Measurements from ENCODE around the gene KIAA1671.
A peak's percentile ranks its signal among the peaks of the same experiment; 100 is the strongest.

KIAA1671 gene

DNA sequence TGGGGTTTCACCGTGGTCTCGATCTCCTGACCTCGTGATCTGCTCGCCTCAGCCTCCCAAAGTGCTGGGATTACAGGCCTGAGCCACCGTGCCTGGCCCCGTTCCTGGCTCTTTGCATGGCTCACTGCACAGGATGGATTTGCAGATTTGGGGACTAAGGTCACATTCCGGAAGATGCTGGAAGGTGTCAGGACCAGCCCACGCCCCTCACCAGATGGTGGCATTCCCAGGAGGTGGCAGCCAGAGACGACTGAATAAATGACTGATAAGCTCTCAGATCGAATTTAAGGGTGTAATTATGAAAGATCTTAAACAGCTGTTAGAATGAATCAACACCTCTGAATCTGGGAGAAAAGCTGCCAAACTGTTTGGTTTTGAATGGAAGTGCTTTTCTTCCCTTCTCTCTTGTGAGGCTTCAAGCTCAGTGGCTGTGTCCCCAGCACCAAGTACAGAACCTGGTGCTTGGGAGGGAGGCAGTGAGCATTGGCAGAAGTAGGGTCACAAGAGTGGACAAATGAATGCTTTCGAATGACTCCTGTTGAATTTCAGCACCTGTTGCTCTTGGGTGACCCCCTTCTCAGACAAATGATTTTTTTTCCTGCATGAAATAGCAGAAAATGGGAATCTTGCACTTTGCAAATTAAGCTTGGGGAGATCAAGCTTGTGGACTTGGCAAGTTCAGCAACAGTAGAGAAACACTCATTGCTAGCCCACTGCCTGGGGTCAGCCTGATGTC lies 69.6 kb downstream of the KIAA1671 start:
- ChIA-PET POLR2A (interaction anchor here (0.6 kb wide), 1 partner anchor 108 kb away, joined by 4 read pairs; no protein-coding TSS in a partner anchor), CTCF (interaction anchor here (1.2 kb wide), 1 partner anchor 10 kb away, joined by 3 read pairs; no protein-coding TSS in a partner anchor)
- WGBS (ENCODE audit: insufficient coverage) = 94% methylated on average over 9 of the region's 11 CpGs
- Histone ChIP-seq H3K4me3 (ENCODE audit: control insufficient read depth in 1 of 7, extremely low read depth in 1 of 7, insufficient read depth in 4 of 7, low read depth in 2 of 7, low read length in 6 of 7) (no peak overlapping the region), H3K36me3 (ENCODE audit: control insufficient read depth in 4 of 4, insufficient read depth in 4 of 4, low read length in 3 of 4) (no peaks in the 10 kb centered on the region), H3K27ac (ENCODE audit: insufficient read depth in 1 of 2, low read depth in 1 of 2, low read length in 2 of 2, poor library complexity in 1 of 2, severe bottlenecking in 2 of 2) (no peak overlapping the region), H3K4me1 (ENCODE audit: control extremely low read depth in 1 of 4, control insufficient read depth in 4 of 4, insufficient read depth in 4 of 4, low read length in 3 of 4) (peaks cover 0 to 11% (median 6%) of the 10 kb centered on the region in 4 experiments), H3K27me3 (replicated peaks in 2 of 5; ENCODE audit: control insufficient read depth in 4 of 5, insufficient read depth in 5 of 5, low read length in 4 of 5) (no peaks in the 10 kb centered on the region), H3K9me3 (ENCODE audit: control extremely low read depth in 1 of 5, control insufficient read depth in 4 of 5, insufficient read depth in 2 of 5, low read depth in 1 of 5, low read length in 4 of 5) (peaks cover 0 to 3% (median 0%) of the 10 kb centered on the region in 5 experiments)
- DNase-seq = no peak

DNA sequence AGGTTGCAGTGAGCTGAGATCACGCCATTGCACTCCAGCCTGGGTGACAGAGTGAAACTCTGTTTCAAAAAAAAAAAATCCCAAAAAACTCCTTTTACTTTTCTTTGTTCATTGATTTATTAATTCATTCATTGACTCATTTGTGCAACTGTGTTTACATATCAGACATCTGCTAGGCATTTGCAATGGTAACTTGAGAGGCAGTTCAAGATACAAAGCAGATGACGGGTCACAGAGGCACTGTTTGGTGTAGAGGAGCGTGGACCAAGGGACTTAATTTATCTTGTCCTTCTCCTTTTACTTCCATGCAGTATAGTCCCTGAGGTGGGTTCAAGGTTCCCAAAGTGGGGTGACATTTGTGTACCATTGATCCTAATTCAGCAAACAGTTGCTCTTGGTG lies 71.4 kb downstream of the KIAA1671 start:
- no peak for DNase-seq
- WGBS (ENCODE audit: insufficient coverage) = 100% methylated on average over 1 of the region's 3 CpGs
- H3K27me3 ChIP-seq (replicated peaks in 2 of 5; ENCODE audit: control insufficient read depth in 4 of 5, insufficient read depth in 5 of 5, low read length in 4 of 5) = no peaks in the 10 kb centered on the region
- ChIA-PET POLR2A (no interaction called here), CTCF (no interaction called here)
- no peaks in the 10 kb centered on the region for H3K36me3 ChIP-seq (ENCODE audit: control insufficient read depth in 4 of 4, insufficient read depth in 4 of 4, low read length in 3 of 4)
- H3K4me1 ChIP-seq (ENCODE audit: control extremely low read depth in 1 of 4, control insufficient read depth in 4 of 4, insufficient read depth in 4 of 4, low read length in 3 of 4) = peaks cover 0 to 11% (median 6%) of the 10 kb centered on the region in 4 experiments
- peaks cover 0 to 3% (median 0%) of the 10 kb centered on the region in 5 experiments for H3K9me3 ChIP-seq (ENCODE audit: control extremely low read depth in 1 of 5, control insufficient read depth in 4 of 5, insufficient read depth in 2 of 5, low read depth in 1 of 5, low read length in 4 of 5)
- H3K27ac ChIP-seq (ENCODE audit: insufficient read depth in 1 of 2, low read depth in 1 of 2, low read length in 2 of 2, poor library complexity in 1 of 2, severe bottlenecking in 2 of 2) = no peak overlapping the region
- no peak overlapping the region for H3K4me3 ChIP-seq (ENCODE audit: control insufficient read depth in 1 of 7, extremely low read depth in 1 of 7, insufficient read depth in 4 of 7, low read depth in 2 of 7, low read length in 6 of 7)

DNA sequence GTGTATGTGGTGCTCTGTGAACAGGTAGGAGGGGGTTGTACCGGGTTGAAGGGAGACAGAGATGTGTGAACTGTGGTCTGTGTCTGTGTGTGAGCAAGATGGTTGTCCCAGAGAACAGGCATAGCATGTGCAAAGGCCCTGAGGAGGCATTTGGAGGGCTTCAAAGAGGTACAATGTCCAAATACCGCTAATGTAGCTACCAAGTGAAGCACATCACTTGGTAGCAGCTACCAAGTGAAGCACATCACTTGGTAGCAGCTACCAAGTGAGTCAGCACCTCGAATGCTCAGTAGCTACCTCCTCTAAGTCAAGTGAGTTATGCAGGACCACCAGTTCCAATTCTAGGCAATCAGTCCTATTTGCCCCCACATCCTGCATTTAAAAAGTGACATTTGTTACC lies 72.4 kb downstream of the KIAA1671 start:
- H3K9me3 ChIP-seq (ENCODE audit: control extremely low read depth in 1 of 5, control insufficient read depth in 4 of 5, insufficient read depth in 2 of 5, low read depth in 1 of 5, low read length in 4 of 5) = no peaks in the 10 kb centered on the region
- H3K27me3 ChIP-seq (replicated peaks in 2 of 5; ENCODE audit: control insufficient read depth in 4 of 5, insufficient read depth in 5 of 5, low read length in 4 of 5) = no peaks in the 10 kb centered on the region
- H3K4me3 ChIP-seq (ENCODE audit: control insufficient read depth in 1 of 7, extremely low read depth in 1 of 7, insufficient read depth in 4 of 7, low read depth in 2 of 7, low read length in 6 of 7) = no peak overlapping the region
- no peaks in the 10 kb centered on the region for H3K36me3 ChIP-seq (ENCODE audit: control insufficient read depth in 4 of 4, insufficient read depth in 4 of 4, low read length in 3 of 4)
- H3K4me1 ChIP-seq (ENCODE audit: control extremely low read depth in 1 of 4, control insufficient read depth in 4 of 4, insufficient read depth in 4 of 4, low read length in 3 of 4) = peaks cover 0 to 11% (median 6%) of the 10 kb centered on the region in 4 experiments
- POLR2A ChIA-PET = no interaction called here
- no peak overlapping the region for H3K27ac ChIP-seq (ENCODE audit: insufficient read depth in 1 of 2, low read depth in 1 of 2, low read length in 2 of 2, poor library complexity in 1 of 2, severe bottlenecking in 2 of 2)
- WGBS (ENCODE audit: insufficient coverage) = 84% methylated on average over 3 of the region's 3 CpGs
- CTCF ChIA-PET = no interaction called here
- no peak for DNase-seq

DNA sequence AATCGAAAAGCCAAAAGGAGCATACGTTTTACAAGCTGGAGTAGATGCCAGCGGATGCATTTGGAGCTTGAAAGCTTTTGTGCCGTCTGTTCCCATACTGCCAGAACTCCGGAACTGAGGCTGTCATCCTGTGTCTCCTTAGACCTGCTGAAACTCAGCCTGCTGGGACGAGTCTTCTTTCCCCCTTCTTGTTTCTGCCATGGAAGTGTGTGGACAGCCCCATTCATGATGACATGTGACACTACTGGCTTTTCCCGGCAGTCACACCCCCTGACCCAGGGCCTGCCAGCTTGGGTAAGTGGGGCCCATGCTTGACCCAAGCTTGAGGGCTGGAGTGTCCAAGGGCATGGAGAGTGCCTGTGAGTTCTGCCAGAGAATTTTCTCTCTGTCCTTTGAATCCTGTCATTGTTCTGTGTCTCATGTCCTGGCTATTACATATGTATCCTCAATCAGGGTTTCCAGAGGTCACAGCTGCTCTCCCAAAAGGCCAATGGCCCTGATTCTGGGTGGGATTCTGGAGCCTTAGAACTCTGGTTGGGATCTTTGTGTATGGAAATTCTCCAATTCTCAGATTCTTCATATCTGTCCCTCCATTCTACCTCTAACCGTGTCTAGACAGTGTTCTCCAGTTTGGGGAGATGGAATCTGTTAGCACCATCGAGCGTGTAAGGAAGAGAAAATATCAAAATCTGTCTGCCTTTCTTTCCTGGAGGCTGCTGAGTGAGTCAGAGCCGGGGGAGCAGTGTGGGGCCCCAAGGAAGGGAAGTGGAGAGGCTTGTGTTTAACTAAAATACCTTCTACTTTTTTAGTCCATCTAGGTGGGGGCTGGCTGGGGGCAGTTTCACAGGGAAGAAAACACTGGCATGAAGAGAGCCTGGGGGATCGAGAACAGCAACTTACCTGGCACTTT lies 73.2 kb downstream of the KIAA1671 start:
- DNase-seq = peak in 2 of 3 donors; percentile 35 to 37
- POLR2A ChIA-PET = no interaction called here

DNA sequence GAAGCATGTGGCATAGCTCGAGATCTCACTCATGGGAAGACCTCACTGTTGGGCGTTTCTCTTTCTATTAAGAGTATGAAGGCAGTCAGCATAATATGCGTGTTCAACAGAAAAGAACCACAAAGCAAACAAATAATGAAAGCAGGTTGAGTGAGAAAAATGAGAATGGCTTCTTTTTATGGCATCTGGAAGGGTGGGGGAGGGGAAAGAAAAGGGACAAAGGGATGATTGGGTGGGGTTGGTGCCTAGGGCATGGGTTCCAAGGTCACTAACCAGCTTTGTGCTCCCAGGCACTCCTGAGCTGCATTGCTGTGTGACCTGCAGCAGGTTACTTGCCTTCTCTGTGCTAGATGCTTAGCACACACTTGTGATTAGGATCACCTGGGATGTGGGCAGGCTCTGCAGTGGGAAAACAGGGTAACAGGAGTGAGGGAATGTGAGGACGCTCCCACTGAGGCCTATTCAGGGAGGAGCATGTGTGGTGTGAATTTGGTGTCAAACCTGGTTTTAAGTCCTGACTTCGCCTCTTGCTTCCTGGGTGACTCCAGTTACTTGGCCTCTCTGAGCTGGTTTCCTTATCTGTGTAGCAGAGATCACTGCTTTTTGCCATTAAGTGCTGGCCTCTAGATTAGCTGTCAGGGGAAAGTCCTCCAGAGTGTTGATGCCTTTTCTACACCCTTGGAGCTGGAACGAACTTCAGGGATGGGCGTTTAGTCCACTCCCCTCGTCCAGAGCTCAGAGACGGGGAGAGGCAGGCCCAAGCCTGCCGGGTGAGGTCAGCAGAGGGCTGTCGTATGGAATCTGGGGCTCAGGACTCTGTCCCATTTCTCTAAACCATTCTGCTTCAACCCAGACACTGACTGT lies 74.8 kb downstream of the KIAA1671 start:
- 99% methylated on average over 9 of the region's 11 CpGs for whole genome bisulfite sequencing (ENCODE audit: insufficient coverage)
- Histone ChIP-seq H3K4me3 (ENCODE audit: control insufficient read depth in 1 of 7, extremely low read depth in 1 of 7, insufficient read depth in 4 of 7, low read depth in 2 of 7, low read length in 6 of 7) (no peak overlapping the region), H3K27ac (ENCODE audit: insufficient read depth in 1 of 2, low read depth in 1 of 2, low read length in 2 of 2, poor library complexity in 1 of 2, severe bottlenecking in 2 of 2) (no peak overlapping the region), H3K36me3 (ENCODE audit: control insufficient read depth in 4 of 4, insufficient read depth in 4 of 4, low read length in 3 of 4) (no peaks in the 10 kb centered on the region), H3K4me1 (ENCODE audit: control extremely low read depth in 1 of 4, control insufficient read depth in 4 of 4, insufficient read depth in 4 of 4, low read length in 3 of 4) (peaks cover 0 to 11% (median 6%) of the 10 kb centered on the region in 4 experiments), H3K27me3 (replicated peaks in 2 of 5; ENCODE audit: control insufficient read depth in 4 of 5, insufficient read depth in 5 of 5, low read length in 4 of 5) (no peaks in the 10 kb centered on the region), H3K9me3 (ENCODE audit: control extremely low read depth in 1 of 5, control insufficient read depth in 4 of 5, insufficient read depth in 2 of 5, low read depth in 1 of 5, low read length in 4 of 5) (no peaks in the 10 kb centered on the region)
- DNase-seq = no peak
- ChIA-PET CTCF (interaction anchor here (1.0 kb wide), 1 partner anchor 85 kb away, joined by 3 read pairs; no protein-coding TSS in a partner anchor), POLR2A (no interaction called here)

More for the DNA sequence above, 73.2 kb downstream of the KIAA1671 start:
- Histone ChIP-seq H3K27ac (ENCODE audit: insufficient read depth in 1 of 2, low read depth in 1 of 2, low read length in 2 of 2, poor library complexity in 1 of 2, severe bottlenecking in 2 of 2) (no peak overlapping the region), H3K27me3 (replicated peaks in 2 of 5; ENCODE audit: control insufficient read depth in 4 of 5, insufficient read depth in 5 of 5, low read length in 4 of 5) (no peaks in the 10 kb centered on the region), H3K4me1 (ENCODE audit: control extremely low read depth in 1 of 4, control insufficient read depth in 4 of 4, insufficient read depth in 4 of 4, low read length in 3 of 4) (peaks cover 0 to 11% (median 6%) of the 10 kb centered on the region in 4 experiments), H3K4me3 (ENCODE audit: control insufficient read depth in 1 of 7, extremely low read depth in 1 of 7, insufficient read depth in 4 of 7, low read depth in 2 of 7, low read length in 6 of 7) (no peak overlapping the region), H3K9me3 (ENCODE audit: control extremely low read depth in 1 of 5, control insufficient read depth in 4 of 5, insufficient read depth in 2 of 5, low read depth in 1 of 5, low read length in 4 of 5) (no peaks in the 10 kb centered on the region), H3K36me3 (ENCODE audit: control insufficient read depth in 4 of 4, insufficient read depth in 4 of 4, low read length in 3 of 4) (no peaks in the 10 kb centered on the region)
- WGBS (ENCODE audit: insufficient coverage) = 78% methylated on average over 9 of the region's 12 CpGs
- CTCF ChIA-PET = interaction anchor here (1.0 kb wide), 1 partner anchor 84 kb away, joined by 3 read pairs; no protein-coding TSS in a partner anchor

DNA sequence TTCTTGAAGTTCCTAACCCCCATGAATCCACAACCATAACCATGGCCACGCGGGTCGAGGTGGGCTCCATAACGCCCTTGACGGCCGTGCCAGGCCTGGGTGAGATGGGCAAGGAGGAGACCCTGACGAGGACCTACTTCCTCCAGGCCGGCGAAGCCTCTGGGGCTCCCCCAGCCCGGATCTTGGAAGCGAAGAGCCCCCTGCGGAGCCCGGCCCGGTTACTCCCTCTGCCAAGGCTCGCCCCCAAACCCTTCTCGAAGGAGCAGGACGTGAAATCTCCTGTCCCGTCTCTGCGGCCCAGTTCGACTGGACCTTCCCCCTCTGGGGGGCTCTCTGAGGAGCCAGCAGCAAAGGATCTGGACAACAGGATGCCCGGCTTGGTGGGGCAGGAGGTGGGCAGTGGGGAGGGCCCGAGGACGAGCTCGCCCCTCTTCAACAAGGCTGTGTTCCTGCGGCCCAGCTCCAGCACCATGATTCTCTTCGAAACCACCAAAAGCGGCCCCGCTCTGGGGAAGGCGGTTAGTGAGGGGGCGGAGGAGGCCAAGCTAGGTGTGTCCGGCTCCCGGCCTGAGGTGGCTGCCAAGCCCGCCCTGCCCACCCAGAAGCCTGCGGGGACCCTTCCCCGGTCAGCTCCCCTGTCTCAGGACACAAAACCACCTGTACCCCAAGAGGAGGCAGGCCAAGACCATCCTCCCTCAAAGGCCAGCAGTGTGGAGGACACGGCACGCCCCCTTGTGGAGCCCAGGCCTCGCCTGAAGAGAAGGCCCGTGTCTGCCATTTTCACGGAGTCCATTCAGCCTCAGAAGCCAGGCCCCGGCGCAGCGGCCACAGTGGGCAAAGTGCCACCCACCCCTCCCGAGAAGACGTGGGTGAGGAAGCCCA lies 75.7 kb downstream of the KIAA1671 start:
- POLR2A ChIA-PET = no interaction called here
- peaks cover 0 to 11% (median 6%) of the 10 kb centered on the region in 4 experiments for H3K4me1 ChIP-seq (ENCODE audit: control extremely low read depth in 1 of 4, control insufficient read depth in 4 of 4, insufficient read depth in 4 of 4, low read length in 3 of 4)
- H3K27ac ChIP-seq (ENCODE audit: insufficient read depth in 1 of 2, low read depth in 1 of 2, low read length in 2 of 2, poor library complexity in 1 of 2, severe bottlenecking in 2 of 2) = no peak overlapping the region
- H3K27me3 ChIP-seq (replicated peaks in 2 of 5; ENCODE audit: control insufficient read depth in 4 of 5, insufficient read depth in 5 of 5, low read length in 4 of 5) = no peaks in the 10 kb centered on the region
- DNase-seq = no peak
- H3K4me3 ChIP-seq (ENCODE audit: control insufficient read depth in 1 of 7, extremely low read depth in 1 of 7, insufficient read depth in 4 of 7, low read depth in 2 of 7, low read length in 6 of 7) = no peak overlapping the region
- WGBS (ENCODE audit: insufficient coverage) = 95% methylated on average over 32 of the region's 45 CpGs
- no peaks in the 10 kb centered on the region for H3K9me3 ChIP-seq (ENCODE audit: control extremely low read depth in 1 of 5, control insufficient read depth in 4 of 5, insufficient read depth in 2 of 5, low read depth in 1 of 5, low read length in 4 of 5)
- H3K36me3 ChIP-seq (ENCODE audit: control insufficient read depth in 4 of 4, insufficient read depth in 4 of 4, low read length in 3 of 4) = no peaks in the 10 kb centered on the region
- CTCF ChIA-PET = no interaction called here

Measured in common myeloid progenitor, CD34-positive (primary cell).